AG20443 (cell line): ENCODE results near the gene PRPF4.
"Not testable (repeated sequence)": the region's sequence is repeated elsewhere in the genome, so short reads cannot be mapped to it uniquely, and the experiment has no call there.

Experiments used
- DNase-seq: peaks from one replicate; pipeline ENCODE4 v3.0.0; 2012; ENCODE audit warnings: low spot score, mixed read lengths

PRPF4 gene

DNA sequence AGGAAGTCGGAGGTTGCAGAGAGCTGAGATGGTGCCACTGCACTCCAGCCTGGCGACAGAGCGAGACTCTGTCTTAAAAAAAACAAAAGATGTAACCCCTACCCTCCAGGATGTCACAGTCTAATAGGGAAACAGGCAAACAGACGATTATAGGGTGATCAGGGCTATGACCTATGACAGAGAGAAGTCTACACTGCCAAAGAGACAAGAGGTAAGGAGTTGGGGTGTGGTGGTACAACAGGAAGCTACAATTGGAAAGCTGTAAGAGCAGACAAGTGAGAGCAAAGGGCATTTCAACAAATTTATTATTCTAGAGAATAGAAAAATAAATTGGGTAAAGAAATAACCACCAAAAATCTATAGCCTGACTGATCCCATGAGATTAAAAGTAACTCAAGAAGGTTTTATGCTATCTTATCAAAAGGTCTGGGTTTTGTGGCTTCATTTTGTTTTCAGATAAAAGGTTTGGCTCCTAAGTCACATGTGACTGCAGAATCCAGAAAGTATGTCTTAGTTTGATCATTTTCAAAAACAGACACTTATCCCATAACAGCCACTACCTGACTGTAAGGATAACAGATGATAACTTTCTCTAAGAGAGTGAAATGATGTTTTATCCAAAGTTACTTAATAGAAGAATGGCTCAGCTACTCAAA lies 7.4 kb upstream of the PRPF4 start:
- no peak for DNase-seq

GRCh38 chr9:113269355-113269754 lies 6.1 kb upstream of the PRPF4 start:
- DNase-seq: no peak

GRCh38 chr9:113269871-113270270 lies 5.6 kb upstream of the PRPF4 start:
- DNase-seq: no peak

DNA sequence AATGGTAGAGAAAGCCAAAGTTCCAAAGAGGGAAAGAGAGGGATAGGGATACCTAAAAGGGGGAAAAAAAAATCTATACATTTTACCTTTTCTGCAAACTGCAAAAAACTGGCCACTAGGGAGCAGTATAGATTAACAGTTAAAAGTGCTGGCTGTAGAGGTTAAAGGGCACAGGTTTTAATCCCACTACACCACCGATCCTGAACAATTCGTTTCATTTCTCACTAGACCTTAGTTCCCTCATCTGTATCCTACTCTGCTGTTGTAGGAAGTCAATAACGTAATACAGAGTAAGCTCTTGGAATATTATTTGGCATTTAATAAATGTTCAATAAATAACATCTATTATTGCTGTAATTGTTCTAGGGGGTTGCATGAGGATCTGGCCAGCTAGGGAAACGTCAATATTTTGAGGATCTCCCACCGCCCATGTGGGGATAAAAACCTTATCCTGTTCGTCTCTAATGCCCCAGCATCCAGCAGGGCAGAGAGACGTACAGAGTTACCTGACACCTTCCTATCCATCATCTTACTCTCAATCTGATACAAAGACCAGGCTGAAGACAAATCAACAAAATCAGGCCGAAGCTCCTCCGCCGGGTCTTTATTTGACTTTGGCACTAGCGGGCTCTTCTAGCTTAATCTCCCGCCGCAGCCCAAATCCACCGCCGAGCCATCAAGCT lies 843 bp upstream of the PRPF4 start:
- peak; percentile 57 for DNase-seq

- DNase-seq: no peak
Measured at GRCh38 chr9:113278840-113279239, 3.4 kb downstream of the PRPF4 start.

DNA sequence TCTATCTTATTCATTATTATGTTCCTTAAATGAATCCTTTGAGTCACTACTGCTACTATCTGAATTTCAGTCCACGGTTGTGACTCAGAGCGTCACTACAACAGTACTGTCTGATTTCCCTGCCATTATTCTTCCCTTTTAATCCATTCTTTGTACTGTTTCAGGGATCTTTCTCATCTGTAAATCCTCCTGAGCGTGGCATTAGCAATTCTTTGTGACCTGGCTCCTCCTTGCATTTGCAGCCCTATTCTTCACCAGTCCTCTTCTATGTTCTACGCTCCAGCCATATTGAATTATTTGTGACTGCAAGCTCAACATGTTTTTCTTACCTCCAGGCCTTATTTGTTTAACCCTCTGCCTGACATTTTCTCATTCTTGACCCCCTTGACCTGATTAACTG lies 5.9 kb downstream of the PRPF4 start:
- no peak for DNase-seq

- DNase-seq: no peak
Measured at GRCh38 chr9:113289091-113289490, 13.6 kb downstream of the PRPF4 start.

DNA sequence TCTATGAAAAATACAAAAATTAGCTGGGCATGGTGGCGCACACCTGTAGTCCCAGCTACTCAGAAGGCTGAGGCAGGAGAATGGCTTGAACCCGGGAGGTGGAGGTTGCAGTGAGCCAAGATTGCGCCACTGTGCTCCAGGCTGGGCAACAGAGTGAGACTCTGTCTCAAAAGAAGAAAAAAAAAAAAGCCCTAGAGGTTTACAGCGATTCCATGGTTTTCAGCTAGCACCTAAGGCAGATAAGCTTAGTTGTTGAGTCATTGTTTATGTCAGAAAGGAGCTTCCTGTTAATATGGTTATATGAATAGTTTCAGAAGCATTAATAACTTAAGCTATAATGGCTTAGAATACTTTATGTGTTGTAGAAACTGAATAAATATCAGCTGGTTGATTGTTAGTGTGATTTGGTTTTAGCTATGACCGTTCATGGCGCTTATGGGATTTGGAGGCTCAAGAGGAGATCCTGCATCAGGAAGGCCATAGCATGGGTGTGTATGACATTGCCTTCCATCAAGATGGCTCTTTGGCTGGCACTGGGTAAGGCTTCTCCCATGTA lies 14.7 kb downstream of the PRPF4 start:
- no peak for DNase-seq

DNA sequence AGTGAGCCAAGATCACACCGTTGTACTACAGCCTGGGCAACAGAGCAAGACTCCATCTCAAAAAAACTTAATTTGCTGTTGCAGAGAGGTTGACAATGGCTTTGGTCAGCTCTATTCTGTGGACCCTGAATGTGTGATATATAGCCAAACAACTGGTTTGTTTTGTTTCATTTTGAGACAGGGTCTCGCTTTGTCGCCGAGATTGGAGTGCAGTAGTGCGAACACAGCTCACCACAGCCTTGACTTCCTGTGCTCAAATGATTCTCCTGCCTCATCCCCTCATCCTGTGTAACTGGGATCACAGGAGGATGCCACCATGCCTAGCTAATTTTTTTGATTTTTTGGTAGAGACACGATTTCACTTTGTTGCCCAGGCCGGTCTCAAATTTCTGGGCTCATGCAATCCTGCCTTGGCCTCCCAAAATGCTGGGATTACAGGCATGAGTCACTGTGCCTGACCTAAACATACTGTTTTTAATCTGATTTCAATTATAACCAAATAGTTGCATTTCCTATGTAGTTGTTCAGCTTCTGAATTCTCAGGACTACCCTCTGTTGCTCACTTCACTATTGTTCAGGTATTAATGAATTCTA lies 17.9 kb downstream of the PRPF4 start:
- no peak for DNase-seq

- not testable (repeated sequence) for DNase-seq
Measured at GRCh38 chr9:113296247-113296646, 20.8 kb downstream of the PRPF4 start.

- DNase-seq: no peak
Measured at GRCh38 chr9:113296796-113297558, 21.5 kb downstream of the PRPF4 start.

DNA sequence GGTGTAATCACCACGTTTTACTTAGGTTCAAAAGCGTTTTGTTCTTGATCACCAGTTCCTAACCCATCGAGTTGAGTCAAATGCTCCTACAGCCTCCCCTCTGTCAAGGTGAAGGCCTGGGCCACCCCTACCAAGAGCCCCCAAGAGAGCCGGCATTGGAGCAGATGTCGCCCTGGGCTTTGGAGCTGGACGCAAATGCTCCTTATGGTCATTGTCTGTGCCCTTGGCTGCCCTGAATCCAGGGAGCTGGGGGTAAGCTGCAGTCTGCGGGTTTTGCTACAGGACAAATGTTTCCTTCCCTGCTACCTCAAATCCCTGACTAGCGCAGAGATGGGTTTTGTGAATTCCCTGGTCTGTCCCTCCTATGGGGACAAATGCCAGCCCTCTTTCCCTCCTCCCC lies 22.9 kb downstream of the PRPF4 start:
- no peak for DNase-seq

- no peak for DNase-seq
Measured at GRCh38 chr9:113298924-113299770, 23.7 kb downstream of the PRPF4 start.

DNA sequence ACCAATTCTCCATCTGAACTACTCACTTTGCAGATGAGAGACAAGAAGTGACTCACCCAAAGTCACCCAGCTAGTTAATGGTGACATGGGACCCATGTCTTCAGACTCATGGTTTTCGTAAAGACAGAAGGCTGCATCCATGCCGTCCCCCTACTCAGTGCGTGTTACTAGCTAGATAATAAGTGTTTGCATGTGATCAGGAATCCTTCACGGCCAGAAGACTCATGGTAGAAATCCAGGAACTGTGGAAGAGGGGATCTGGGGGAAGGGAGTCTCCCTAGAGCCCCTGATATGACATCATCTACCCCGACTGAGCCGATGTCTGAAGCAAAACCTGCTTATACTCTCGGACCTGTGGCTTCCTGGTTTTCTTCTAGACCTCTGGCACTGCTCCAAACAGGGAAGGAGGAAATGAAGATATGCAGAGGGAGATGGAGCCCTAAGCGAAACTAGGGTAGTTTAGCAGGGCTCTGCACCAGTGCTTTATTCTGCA lies 24.4 kb downstream of the PRPF4 start:
- DNase-seq: peak; percentile 16

DNA sequence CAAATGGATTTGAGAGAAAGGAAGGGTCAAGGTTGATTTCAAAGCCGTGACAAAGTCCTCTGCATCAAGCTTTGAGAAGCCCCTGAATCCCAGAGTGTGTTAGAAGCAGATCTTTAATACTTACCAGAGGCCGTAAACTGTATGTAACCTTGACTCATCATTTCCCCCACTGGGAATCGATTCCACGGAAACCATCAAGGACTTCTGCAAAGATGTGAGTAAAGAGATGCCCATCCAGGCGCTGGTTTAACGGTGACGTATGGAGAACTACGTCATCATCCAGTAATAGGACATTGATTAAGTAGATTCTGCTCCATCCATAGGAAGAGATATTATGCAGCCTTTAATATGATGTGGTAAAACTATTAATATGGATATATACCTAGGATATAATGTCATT lies 26.1 kb downstream of the PRPF4 start:
- no peak for DNase-seq

DNA sequence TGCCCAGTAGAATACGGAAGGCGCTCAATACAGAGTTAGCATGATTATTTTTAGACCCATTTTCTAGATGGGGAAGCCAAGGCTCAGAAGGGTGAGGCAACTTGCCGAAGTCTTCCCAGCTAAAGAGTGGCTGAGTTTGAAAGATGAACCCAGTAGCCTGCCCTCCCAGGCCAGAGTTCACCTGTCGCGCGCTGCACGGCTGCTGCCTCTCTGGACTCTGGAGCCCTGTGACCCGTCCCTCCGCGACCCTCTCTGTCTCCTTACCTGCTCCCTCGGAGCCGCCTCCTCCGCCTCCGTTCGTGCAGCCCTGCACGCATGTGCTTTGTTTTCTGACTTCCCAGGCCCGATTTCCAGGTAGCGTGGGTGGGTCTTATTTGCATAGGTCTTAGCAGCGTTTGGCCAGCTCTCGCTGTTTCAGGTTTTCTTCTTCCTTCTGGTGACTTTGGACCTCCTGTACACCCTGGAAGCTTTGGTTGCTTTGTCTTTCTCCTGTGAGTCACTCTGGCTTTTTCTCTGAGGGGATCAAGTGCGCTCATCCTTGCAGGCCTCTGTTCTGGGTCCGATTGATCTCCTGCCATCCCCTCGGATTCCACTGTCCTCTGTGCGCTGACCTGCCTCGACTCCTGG lies 27.4 kb downstream of the PRPF4 start, which contains the start of gene RNF183:
Gene RNF183, minus strand, starts transcription at position 585 of the 627 bp plus-strand sequence. CDS start 5,192 bp downstream, outside the sequence.
- DNase-seq: no peak

- no peak for DNase-seq
Measured at GRCh38 chr9:113306566-113306965, 31.1 kb downstream of the PRPF4 start.

DNA sequence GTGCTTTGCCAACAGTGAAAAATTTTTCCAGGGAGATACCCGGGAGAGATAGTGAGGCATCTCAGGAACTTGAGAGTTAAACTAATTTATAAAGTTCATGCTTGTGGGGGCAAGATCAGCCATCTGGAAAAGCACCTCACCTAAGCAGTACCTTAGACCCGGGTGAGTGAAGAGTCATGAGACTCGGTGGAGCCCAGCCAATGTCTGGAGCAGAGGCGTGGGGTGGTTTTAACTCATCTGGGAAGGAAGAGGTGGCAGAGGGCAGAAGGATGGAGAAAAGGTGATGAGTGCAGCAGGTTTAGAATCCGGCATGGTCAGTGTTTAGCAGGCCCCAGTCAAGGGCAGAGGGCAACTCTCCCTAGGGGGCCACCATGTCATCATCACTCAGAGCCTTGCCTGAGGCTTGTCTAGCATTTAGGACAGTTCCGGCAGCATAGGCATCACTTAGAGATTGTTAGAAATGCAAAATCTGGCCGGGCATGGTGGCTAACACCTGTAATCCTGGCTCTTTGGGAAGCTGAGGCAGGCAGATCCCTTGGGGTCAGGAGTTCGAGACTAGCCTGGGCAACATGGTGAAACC lies 32.0 kb downstream of the PRPF4 start:
- DNase-seq: no peak

- peak; percentile 67 for DNase-seq
Measured at GRCh38 chr9:113309204-113309813, 33.9 kb downstream of the PRPF4 start.

- DNase-seq: peak; percentile 19
Measured at GRCh38 chr9:113310538-113310937, 35.1 kb downstream of the PRPF4 start.
